Skin of body (tissue), 2 donors: Measurements from ENCODE around the gene ATIC. TPM values are rescaled to one million over a fixed set of nuclear protein-coding genes. Genes with fewer than 3 reads are reported as not detected.
A peak's percentile ranks its signal among the peaks of the same experiment; 100 is the strongest.
"Not testable (repeated sequence)": the region's sequence is repeated elsewhere in the genome, so short reads cannot be mapped to it uniquely, and the experiment has no call there.

ENCODE experiments used
- DNase-seq: peaks from one replicate; lab custom pipeline; 2025; lab: John Stamatoyannopoulos, UW
- total RNA-seq: library from RNA; depleted of rRNA; stranded (reverse); fragments of >200 nt; gene quantifications from one replicate; pipeline ENCODE4 v1.2.3, GENCODE V29; 2014

Gene ATIC
- total RNA-seq, 1 donor from 2014 or later: 22.9 TPM

DNA sequence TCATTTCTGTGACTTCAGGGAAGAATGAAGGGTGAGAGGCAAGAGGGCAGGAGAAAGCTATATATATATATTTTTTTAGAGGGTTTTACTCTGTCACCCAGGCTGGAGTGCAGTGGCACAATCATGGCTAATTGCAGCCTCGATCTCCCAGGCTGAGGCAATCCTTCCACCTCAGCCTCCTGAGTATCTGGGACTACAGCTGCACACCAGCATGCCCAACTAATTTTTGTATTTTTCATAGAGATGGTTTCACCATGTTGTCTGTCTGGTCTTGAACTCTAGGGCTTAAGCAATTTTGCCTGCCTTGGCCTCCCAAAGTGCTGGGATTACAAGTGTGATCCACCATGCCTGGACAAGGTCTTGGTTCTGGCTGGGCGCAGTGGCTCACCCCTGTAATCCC is 3.4 kb downstream of the ATIC start:
- no peak for DNase-seq

DNA sequence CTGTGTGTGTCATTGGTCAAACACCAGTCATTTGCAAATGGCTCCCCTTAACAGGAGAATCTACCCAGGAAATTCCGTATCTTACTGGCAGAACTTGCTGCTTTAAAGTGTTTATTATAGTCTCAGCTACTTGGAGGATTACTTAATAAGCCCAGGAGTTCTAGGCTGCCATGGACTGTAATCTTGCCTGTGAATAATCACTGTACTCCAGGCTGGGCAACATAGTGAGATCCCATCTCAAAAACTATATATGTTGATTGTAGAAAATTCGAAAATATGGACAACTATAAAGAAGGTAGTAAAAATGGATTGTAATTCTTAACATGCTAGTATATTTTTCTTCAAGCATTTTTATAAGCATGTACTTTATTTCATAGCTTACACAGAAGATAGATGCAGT is 4.5 kb downstream of the ATIC start:
- DNase-seq: no peak

DNA sequence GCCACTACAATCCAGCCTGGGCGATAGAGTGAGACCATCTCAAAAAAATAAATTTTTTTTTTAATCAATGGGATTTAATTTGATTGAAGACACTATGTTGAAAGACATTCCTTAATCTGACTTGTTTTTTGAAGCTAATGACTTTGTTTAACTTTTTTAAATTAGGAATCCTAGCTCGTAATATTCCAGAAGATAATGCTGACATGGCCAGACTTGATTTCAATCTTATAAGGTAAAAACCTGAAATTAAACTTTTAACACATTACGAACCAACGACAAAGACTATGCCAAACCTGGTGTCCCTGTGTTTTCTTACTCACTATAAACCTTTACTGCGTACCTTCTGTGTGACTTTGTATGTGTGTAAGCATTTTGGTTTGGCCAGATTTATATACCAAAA is 7.6 kb downstream of the ATIC start:
- DNase-seq: no peak

DNA sequence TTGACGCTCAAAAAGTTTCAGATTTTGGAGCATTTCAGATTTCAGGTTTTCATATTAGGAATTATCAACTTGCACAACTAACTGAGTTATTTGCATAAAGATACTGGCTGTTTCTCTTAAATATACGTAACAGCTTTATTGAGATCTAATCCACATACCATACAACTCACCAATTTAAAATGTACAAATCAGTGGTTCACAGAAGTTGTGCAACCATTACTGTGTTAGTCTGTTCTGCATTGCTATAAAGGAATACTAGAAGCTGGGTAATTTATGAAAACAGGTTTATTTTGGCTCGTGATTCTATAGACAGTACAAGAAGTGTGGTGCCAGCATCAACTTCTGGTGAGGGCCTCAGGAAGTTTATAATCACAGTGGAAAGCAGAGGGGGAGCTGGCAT is 8.2 kb downstream of the ATIC start:
- DNase-seq: no peak

- DNase-seq: no peak
Measured at GRCh38 chr2:215320679-215321078, 8.8 kb downstream of the ATIC start.

DNA sequence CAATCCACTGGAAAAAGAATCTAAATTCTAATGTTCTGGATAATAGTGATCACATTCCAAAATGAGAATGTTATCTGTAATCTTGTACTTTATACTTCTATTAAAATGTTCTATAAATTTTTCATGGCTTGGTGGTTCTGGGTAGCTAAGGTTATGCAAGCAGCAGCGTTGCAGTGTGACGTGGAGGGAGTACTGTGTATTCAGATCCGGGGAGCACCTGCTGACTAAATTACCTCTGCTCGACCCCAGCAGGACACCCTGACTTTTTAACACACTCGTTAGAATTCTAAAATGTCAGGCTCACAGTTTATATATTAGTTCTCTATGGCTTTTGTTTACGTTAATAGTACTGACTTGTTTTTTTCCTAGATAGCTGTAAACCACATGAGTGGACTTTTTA is 13.0 kb downstream of the ATIC start:
- no peak for DNase-seq

- DNase-seq: no peak
Measured at GRCh38 chr2:215328066-215328465, 16.2 kb downstream of the ATIC start.

- no peak for DNase-seq
Measured at GRCh38 chr2:215332872-215333595, 21.2 kb downstream of the ATIC start.

- DNase-seq: no peak
Measured at GRCh38 chr2:215338883-215339679, 27.2 kb downstream of the ATIC start.

GRCh38 chr2:215347878-215348277 is 36.0 kb downstream of the ATIC start:
- DNase-seq: no peak

DNA sequence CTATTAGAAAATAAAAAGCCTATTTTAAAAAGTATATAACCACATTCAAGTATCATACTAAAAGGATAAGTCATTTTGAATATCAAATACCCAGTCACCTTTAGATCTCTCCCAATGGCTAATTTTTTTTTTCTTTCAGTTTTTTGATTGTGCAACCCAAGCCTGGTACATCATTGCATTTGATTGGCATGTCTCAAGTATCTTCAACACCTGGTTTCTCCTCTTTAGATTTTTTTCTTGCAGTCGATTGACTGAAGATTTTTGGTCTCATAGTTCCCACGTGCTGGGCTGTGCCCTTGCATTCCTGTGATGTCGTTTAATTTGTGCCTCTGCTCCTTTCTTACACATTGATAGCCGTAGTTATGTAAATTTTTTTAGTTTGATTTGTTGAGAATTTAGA is 40.7 kb downstream of the ATIC start:
- no peak for DNase-seq

GRCh38 chr2:215354771-215355695 is 43.2 kb downstream of the ATIC start:
- DNase-seq: no peak

DNA sequence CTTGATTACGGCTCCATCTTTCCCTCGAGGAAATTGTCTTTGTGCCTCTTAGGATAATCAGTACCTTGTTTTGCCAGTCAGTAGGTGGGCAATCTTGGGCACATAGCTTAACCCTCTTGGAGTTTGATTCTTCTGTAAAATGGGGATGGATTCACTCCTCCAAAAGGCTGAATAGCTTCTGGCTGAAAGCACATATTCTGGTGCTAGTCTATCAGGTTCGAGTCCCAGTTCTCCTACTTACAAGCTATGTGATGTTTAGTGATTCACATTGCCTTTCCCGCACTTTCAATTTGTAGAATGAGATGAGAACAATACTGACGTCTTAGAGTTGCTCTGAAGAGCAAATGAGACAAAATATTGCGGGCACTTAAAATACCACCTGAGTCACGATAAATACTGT is 43.9 kb downstream of the ATIC start:
- DNase-seq: no peak

GRCh38 chr2:215356334-215356947 is 44.6 kb downstream of the ATIC start:
- DNase-seq: no peak

- peak; percentile 11 for DNase-seq
Measured at GRCh38 chr2:215356948-215357461, 45.1 kb downstream of the ATIC start.

- no peak for DNase-seq
Measured at GRCh38 chr2:215357660-215358059, 45.8 kb downstream of the ATIC start.

- DNase-seq: no peak
Measured at GRCh38 chr2:215358312-215358845, 46.5 kb downstream of the ATIC start.

DNA sequence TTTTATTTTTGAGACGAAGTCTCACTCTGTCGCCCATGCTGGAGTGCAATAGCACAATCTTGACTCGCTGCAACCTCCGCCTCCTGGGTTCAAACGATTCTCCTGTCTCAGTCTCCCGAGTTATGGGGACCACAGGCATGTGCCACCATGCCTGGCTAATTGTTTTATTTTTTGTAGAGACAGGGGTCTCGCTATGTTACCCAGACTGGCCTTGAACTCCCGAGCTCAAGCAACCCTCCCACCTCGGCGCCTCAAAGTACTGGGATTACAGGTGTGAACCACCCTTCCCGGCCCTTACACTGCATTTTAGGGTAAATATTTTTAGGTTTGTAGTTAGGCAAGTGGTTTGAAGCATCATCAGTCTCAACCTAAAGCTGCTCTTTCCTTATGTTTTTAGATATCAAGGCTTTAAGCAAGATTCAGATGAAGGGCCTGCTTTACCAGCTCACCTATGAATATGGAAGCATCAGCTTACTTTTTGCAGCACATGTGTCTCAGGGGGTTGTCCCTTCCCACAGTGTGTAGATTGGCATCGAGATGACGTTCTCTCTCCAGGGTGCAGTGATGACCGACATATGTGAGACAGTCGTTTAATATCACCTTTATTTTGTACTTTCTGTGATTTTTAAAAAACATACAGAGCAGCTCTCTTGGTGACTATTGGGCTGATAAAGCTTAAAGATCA is 47.2 kb downstream of the ATIC start:
- DNase-seq: no peak

- no peak for DNase-seq
Measured at GRCh38 chr2:215359576-215359922, 47.7 kb downstream of the ATIC start.

- DNase-seq: not testable (repeated sequence)
Measured at GRCh38 chr2:215360059-215360458, 48.2 kb downstream of the ATIC start.
